NCI-H1048 (cell line): ENCODE measurements around the gene CLSTN2.

Experiments used
- DNase-seq: peaks from one replicate; lab custom pipeline; 2025; lab: John Stamatoyannopoulos, UW

Gene CLSTN2

DNA sequence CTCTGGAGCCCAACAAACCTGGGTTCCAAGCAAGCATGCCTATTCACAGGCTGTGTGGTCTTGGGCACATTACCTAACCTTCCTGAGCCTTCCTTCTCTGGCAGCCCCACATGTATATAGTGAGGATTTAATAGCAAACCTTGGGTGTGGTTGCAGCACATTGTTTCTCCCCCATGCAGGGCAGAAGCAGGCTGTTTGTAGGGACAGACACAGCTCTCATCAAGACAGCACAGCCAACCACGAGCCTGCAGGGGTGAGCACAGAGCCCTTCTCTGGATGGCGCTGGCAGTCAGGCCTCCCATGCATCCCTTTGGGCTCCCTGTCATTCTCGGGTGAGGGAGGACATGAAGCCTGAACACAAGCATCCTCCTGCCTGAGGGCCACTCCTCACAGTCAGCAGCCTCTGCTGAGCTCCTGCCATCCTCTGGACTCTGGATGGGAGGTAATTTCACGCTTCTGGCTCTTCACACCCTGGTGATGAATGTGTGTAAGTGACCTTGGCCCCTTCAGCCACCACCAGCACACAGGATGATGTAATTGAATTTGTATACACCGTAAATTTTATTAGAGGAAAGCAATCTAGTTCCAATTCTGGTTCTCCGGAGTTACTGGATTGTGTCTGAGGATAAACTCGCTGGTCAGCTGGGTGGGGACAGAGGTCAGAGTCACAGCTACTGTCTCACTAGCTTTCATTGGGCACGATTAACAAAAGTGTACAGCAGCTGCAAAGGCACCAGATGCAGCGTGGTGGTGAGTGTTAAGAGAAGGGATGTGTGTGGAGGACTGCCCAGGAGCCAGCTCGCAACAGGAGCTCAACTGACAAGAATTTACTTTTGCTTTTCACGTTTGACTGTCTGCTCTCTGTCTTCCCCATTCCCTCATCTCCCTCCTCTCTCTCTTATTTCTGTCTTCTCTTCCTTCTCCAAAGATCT, 118.1 kb downstream of the CLSTN2 start:
- no peak for DNase-seq

DNA sequence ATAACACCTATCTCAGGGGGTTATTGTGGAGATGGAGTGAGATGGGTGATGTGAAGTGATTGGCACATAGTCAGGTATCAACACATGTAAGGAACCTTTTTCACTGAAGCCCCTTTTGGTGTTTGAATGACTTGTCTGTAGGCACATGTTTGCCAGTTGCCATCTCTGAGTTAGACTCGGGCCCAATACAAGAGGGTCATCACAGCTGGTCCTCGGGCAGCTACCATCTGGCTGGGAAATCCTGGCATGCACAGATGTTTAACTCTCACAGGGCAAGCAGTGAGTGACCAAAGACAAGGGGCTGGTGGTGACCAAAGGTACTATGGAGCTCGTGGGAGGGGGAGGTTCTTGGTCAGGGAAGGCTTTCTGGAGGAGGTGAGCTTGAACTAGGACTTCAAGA, 118.8 kb downstream of the CLSTN2 start:
- no peak for DNase-seq

DNA sequence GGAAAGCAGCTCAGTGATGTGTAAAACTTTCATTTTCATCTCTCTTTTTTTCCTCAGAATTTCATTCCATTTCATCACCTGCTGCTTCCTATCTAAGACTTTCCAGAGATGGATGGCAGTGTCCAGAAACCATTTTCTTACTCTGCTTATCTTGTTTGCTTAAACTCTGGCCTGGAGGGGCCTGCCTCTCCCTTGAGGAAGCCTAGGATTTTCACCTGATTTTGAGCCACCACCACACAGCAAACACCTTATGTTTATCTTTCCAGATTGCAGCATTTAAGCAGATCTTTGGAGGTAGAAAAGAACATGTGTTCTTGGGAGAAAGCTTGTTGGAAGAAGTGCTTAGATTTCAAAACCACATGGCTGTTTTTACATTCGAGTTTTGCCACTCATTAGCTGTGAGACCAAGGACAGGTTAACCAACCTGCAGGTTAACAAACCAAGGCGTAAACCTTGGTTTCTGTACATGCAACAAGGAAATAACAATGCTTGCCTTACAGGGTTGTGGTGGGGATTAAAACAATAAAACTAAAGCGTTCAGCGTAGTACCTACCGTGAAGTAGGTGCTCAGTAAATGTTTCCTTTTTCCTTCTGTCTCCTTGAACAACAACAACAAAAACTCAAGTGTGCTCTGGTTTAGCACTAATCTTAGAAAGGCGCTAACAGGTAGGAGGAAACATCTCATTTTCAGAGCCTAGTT, 120.3 kb downstream of the CLSTN2 start:
- DNase-seq = no peak

GRCh38 chr3:140056047-140056446, 121.1 kb downstream of the CLSTN2 start:
- no peak for DNase-seq

- DNase-seq = no peak
Measured at GRCh38 chr3:140061211-140061610, 126.2 kb downstream of the CLSTN2 start.

- DNase-seq = no peak
Measured at GRCh38 chr3:140062461-140062860, 127.5 kb downstream of the CLSTN2 start.

DNA sequence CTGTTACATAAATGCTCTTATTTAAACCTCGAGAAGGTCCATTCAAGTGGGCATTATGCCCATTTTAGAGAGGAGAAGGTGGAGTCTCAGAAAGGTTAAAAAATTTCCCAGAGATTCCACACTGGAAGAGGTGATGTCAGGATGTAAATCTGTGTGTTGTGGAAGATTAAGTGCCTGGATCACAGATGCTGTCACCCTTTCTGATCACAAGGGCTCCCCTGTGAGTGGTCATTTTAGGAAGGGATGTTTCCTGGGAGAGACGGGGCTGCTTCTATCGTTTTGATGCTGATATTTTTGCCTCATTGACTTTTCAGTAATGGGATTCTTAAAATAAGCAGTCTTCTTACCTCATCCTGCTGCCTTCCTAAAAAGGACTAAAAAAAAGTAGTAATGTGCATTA, 132.5 kb downstream of the CLSTN2 start:
- DNase-seq = no peak

- DNase-seq = no peak
Measured at GRCh38 chr3:140068494-140069017, 133.6 kb downstream of the CLSTN2 start.

GRCh38 chr3:140073278-140074045, 138.5 kb downstream of the CLSTN2 start:
- no peak for DNase-seq

DNA sequence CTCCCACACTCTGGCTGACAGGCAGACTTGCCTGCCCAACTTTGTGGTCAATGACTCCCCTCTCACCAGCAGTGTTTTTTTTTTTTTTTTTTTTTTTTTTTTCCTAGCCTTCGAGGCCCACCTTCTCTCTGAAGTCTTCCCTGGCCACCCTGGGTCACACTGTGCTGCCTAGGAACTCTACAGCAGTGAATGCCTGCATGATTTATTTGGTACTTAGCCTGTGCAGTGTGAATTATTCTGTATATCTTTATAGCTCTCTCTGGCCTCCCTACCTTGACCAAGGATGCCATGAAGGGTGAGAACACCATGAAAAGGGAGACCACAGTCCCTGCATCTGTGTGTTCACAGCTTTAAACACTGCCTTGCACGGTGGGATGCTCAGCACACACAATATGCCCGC, 141.6 kb downstream of the CLSTN2 start:
- DNase-seq = no peak

DNA sequence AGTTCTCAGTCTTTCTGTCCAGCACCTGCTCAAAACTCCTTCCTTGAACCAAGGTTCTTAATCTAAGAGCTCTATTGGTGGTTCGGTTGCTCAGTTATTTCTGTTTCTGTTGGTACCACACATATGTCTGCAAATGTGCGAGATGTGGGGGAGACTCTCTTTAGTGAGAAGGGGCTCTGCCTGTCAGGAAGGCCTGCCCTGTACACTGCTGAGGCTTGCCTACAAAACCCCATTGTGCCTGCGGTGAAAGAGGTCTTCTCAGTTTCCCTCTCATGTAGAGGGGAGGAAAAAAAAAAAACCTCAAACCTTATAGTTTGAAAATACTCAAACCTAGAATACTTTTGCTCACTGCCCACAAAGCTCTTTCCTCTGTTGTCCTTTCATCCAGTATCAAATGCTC, 142.4 kb downstream of the CLSTN2 start:
- DNase-seq = no peak

DNA sequence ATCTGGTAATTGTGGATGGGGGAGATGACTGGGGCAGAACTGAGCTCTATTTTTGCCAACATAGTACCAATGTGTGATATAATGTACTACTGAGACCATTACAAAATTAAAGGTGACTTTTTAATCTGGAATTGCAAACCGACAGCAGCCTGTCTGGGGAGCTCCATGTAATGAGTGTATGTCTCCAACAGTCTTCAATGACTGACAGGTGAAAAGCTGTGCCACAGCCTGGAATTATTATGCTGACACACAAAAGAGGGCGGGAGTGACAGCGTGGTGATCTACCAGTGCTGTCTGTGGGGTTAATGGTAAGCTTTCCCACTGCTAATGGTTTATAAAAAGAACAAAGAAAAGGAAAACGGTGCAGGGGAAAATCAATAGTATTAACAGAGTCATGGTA, 143.4 kb downstream of the CLSTN2 start:
- no peak for DNase-seq

DNA sequence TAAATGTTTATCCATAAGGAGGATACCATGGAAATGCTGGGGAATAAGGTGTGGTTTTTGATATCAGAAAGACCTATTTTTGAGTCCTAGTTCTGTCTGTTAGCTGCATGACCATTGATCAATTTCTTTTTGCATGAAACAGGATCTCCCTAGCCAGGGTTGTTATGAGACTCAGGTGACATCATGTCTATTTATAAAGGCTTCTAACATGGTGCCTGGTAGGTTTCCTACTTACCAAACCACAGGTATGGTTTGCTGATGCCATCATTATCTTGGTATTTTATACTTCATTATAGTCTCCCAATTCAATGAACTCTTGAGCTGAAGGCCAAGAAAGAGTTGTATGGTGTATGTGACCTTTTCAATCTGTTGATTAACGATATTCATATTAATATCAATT, 144.0 kb downstream of the CLSTN2 start:
- no peak for DNase-seq

GRCh38 chr3:140081887-140082286, 146.9 kb downstream of the CLSTN2 start:
- DNase-seq = no peak

- DNase-seq = no peak
Measured at GRCh38 chr3:140085001-140085400, 150.0 kb downstream of the CLSTN2 start.

GRCh38 chr3:140086642-140087041, 151.7 kb downstream of the CLSTN2 start:
- DNase-seq = no peak

DNA sequence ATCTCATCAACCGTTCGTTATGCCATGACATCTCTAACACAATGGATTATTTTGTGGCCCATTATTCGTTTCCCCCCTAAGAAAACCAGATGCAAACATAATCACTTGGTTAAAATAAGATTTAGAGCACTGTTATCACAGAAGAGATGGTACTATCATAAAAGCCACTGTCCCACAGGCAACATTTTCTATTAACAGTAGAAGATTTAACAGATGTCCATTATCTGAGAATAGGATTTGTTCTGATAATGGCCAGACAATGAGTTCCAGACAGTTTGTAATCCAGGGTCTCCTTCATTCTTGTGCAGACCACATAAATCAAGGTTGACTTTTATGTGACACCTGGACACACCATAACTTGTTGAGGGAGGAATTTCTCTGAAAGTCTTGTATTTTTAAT, 153.1 kb downstream of the CLSTN2 start:
- no peak for DNase-seq

DNA sequence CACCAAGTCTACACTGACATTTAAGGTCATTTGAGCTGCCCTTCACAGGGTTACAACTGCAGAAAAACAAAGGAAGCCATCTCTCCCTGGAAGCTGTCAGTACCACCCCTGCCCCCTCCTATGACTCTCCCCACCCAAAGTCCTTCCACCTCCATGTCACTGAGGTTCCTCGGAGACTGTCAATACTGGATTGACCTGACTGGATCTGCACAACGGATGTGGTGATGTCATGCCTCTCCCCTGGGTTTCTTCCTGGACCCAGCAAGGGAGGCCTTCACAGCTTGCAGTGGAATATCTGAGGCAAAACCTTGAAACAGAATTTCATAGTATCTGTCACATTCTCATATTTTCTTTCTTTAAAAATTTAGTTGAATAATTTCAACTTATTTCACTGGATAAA, 153.5 kb downstream of the CLSTN2 start:
- DNase-seq = no peak

GRCh38 chr3:140089403-140090072, 154.6 kb downstream of the CLSTN2 start:
- DNase-seq = no peak

GRCh38 chr3:140091143-140091542, 156.2 kb downstream of the CLSTN2 start:
- DNase-seq = no peak

DNA sequence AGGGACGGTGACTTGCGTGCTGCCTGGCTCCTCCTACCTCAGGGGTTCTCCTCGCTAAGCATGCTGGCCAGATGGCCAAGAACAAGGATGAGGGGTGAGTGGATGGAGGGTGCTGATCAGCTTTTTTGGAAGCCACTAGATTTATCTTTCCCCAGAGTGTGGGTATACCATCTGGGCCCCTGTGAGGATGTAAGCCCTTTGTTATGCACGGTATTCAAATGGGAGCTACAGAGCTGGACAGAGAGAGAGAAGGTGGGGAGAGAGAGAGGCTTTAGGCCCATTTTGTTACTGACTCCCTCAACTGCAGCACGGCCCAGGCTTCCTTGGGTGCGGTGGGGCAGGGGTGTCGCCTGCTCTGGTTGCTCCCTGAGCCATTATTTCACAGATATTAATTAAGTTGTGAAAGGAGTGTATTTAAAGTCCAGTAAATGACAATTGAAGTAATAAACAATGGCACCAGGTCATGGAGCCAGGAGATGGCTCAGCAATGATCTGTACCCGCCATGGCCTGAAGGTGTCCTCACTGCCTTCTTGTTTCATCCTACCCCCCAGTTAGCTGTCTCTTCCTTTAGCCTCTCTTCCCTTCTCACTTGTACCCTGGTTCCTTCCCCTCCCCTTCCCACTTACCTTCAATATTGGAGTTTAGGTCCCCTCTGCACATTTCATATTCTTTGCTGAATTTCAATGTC, 158.0 kb downstream of the CLSTN2 start:
- no peak for DNase-seq
